T-helper 2 cell treated with Interferon-gamma antibody and Interleukin-4, amounts not matched to agents 100 ng/mL and 5 ng/mL, for 36 hours (primary cell): ENCODE results near the gene RSPH10B2. TPM values are rescaled to one million over a fixed set of nuclear protein-coding genes. Genes with fewer than 3 reads are reported as not detected.
"Not testable (repeated sequence)": the region's sequence is repeated elsewhere in the genome, so short reads cannot be mapped to it uniquely, and the experiment has no call there.

Experiments used
- intact Hi-C: fragments of 100-400 bp; cut with micrococcal nuclease; formaldehyde crosslinking; loops from one replicate; pipeline ENCODE4 v1.15.1; 2023
- total RNA-seq: library from RNA; stranded (reverse); gene quantifications from 2 replicates; pipeline ENCODE4 v1.2.3, GENCODE V29; 2022

The RSPH10B2 gene
- 0.20 and 1.2 TPM in 2 replicates for total RNA-seq

DNA sequence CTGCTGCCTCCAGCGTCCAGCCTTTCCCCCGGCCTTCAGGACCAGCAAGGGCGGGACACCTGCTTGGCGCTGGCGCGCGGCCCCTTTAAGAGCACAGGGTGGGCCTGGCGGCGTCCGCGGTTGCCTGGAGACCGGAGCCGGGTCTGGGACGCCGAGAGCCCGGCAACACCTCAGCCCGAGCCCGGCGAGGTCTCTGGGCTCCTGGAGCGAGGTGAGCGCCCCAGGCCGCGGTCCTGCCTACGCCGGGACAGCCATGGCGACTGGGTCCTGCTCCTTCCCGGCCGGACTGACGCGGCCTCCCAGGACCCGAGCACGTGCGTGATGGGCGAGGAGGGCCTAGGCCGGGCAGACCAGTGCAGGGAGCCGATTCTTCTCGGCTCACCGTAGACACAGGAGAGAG lies at the start of gene RSPH10B2:
Gene RSPH10B2, plus strand, starts transcription at position 140 of the 400 bp plus-strand sequence. CDS start 3,575 bp downstream, outside the sequence.
- intact Hi-C loops, result not testable (repeated sequence)

DNA sequence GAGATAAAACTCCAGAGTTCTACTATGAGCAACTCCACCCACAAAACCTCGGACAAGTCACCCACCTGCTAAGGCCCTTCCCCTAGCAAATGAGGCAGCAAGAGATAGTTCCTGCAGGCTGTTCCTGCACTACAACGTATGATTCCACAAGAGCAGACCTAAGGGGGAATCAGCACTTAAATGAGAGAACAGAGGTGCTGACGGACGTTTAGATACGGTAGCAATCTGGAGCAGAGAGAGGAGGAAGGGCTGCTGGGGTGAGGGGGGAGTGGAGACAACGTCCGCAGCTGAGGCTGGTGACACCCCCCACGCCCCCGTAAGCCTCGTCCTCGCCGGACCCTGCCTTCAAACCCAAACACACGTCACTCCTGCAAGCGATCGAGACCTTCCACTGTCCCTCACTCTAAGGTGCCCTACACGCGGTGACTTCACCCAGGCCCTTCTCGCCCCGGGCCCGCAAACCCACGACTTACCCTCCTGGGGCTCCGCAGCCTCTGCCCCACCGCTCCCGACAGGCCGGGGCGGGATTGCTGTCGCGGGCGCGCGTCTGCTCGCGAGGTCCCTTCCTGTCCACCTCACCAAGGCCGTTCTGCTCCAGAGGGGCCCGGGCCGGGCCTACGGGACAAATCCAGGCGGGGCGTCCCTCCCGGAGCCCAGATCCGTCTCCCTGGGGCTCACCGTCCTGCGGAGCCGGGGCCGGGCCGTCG lies 47.8 kb upstream of the RSPH10B2 start:
- intact Hi-C loops, result loop anchor here (1.0 to 2.0 kb wide), 2 partner anchors 69 to 129 kb away; partner anchors contain the start of genes ZDHHC4 and ZNF316

GRCh38 chr7:6706666-6707407 lies 47.1 kb upstream of the RSPH10B2 start, which contains the start of gene ZNF12:
Gene ZNF12 (minus strand): TSS chr7:6706947. CDS start chr7:6705173, 1,774 bp downstream.
- intact Hi-C loops, result loop anchor here (1.0 to 2.0 kb wide), 3 partner anchors 22 to 130 kb away; partner anchors contain the start of genes ZDHHC4 and ZNF316

- intact Hi-C loops, result no loop called here
Measured at GRCh38 chr7:6708304-6708703, 45.6 kb upstream of the RSPH10B2 start.

DNA sequence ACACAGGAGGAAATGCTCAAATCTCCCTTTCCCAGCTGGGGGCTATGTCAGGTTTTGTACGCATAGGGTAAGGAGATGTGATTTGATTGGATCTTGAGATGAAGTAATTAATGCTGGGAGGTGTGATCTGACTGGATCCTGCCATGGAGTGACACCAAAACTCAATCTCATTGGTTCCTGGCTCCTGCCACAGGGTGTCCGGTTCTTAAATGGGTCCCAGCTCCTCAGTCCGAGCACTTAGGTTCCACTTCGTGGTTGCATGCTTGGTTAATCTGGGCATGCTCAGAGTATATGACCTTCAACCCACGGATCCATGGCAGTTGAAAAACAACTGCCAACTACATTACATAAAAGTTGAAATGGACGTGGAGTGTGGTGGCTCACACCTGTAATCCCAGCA lies 44.1 kb upstream of the RSPH10B2 start:
- intact Hi-C loops, result no loop called here

DNA sequence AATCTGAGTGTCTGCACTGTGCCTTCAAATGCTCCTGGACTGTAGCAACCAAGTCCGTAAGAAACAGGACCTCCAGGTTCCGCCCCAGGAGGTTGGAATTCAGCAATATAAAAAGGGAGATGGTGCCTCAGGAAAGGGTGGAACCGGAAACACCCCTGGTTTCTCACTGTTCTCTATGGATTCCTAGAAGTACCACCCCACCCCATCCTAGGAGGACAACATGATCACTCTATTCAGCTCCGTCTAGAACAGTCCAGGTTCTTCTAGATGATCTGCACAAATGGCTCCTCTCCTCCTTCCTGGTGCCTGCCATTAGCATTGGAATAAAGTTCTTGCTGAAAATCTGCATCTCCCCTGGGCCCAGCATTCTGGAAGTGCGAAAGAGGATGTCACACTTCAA lies 39.5 kb upstream of the RSPH10B2 start:
- intact Hi-C loops, result no loop called here

- intact Hi-C loops, result not testable (repeated sequence)
Measured at GRCh38 chr7:6715898-6716297, 38.0 kb upstream of the RSPH10B2 start.

DNA sequence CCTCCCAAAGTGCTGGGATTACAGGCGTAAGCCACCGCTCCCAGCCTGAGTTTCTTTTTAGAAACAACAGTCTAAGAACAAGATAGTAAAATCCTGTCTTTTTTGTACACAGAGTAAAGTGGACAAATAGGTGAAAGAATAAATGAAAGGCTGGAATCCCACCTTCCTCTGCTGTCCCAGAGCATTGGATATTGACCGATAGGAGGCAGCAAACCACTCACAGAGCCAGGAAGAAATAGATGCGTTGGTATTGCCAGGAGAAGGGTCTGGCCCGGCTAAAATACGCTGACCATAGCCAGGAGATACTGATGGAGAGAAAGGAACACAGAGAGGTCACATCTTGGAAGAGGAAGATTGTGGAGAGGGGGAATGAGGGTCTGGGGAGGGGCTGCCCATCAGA lies 35.8 kb upstream of the RSPH10B2 start:
- intact Hi-C loops, result no loop called here

GRCh38 chr7:6724351-6724750 lies 29.6 kb upstream of the RSPH10B2 start:
- intact Hi-C loops, result not testable (repeated sequence)

GRCh38 chr7:6725003-6725402 lies 28.9 kb upstream of the RSPH10B2 start:
- intact Hi-C loops, result no loop called here

GRCh38 chr7:6726341-6726740 lies 27.6 kb upstream of the RSPH10B2 start:
- intact Hi-C loops, result not testable (repeated sequence)

GRCh38 chr7:6727663-6728062 lies 26.2 kb upstream of the RSPH10B2 start:
- intact Hi-C loops, result no loop called here

- intact Hi-C loops, result loop anchor here (1.0 kb wide), 1 partner anchor 22 kb away; no protein-coding TSS in a partner anchor
Measured at GRCh38 chr7:6728893-6729491, 24.9 kb upstream of the RSPH10B2 start.

DNA sequence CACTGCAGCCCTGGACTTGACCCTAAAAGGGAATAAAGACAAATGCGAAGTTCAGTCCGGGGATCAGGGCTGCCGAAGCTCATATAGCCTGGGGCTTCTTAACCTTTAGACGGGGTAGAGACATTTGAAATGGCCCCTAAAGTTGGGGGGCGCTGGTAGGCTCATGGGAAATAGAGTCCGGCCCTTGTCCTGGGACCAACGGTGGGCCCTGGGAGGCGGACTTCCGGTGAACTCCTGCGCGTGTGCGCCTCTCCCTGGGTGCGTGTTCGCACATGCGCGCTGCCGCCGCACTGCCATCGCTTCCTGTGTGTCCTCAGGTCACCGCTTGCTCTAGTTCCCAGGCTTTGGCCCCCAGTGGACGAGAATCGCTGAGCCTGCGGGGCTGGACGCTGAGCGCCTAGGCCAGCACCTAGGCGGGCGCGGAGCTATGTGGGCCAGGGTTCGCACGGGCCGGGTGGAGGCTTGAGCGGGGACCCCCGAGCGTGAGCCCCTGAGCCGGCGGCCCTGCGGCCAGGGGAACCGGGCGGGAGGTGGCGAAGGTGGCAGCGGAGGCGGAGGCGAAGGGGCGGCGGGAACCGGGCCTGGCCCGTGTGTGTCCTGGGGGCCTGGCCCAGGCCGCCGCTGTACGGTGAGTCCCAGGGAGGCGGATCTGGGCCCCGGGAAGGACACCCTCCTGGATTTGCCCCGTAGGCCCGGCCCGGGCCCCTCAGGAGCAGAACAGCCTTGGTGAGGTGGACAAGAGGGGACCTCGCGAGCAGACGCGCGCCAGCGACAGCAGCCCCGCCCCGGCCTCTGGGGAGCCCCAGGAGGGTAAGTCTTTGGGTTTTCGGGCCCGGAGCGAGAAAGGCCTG lies 24.2 kb upstream of the RSPH10B2 start:
- intact Hi-C loops, result loop anchor here (1.0 kb wide), 1 partner anchor 22 kb away; no protein-coding TSS in a partner anchor

- intact Hi-C loops, result no loop called here
Measured at GRCh38 chr7:6730343-6730633, 23.6 kb upstream of the RSPH10B2 start.

DNA sequence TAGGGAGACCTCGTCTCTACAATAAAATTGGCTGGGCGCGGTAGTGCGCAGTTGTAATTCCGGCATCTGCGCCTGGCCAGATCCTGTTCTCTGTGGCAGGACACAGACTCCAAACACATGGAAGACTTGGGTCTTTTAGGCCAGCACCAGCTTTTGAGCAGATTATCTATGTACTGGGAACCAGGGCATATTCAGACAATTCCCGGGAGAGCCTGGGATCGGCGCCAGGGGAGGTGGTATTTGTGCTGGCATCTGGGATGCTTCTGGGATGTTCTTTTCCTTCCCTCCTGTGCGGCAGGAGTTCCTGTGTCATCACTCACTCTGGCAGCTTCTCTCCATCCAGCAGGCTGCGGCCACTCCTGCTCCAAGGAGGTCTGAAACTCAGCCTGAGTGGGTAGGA lies 15.5 kb upstream of the RSPH10B2 start:
- intact Hi-C loops, result not testable (repeated sequence)

- intact Hi-C loops, result not testable (repeated sequence)
Measured at GRCh38 chr7:6744410-6745100, 9.3 kb upstream of the RSPH10B2 start.

GRCh38 chr7:6749335-6749734 lies 4.6 kb upstream of the RSPH10B2 start:
- intact Hi-C loops, result not testable (repeated sequence)

DNA sequence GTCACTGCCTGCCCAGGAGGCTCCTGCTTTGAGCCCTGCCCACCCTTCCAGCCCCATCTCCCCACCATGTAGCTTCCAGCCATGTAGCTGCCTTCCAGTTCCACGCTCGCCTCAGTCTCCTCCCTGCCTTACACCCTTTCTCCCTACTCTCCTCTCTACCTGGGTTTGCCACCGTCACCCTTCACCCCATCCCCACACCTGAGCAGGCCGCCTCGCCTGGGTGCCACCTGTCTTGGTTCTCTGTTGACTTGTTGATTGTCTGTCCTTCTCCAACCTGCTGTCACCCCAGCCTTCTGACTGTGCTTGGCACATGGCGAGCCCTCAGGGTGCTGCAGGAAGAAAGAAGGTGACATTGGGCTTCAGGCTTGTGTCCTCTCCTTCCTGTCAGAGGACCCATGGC lies 3.7 kb upstream of the RSPH10B2 start:
- intact Hi-C loops, result not testable (repeated sequence)

- intact Hi-C loops, result not testable (repeated sequence)
Measured at GRCh38 chr7:6761186-6761585, 7.3 kb downstream of the RSPH10B2 start.
